Cerebellar cortex (tissue), 1 donor: ENCODE data around the gene AKAP8.

ENCODE experiments used
- DNase-seq: peaks from one replicate; pipeline ENCODE4 v3.0.0-alpha.2; 2015; ENCODE audit warnings: low spot score

The AKAP8 gene

GRCh38 chr19:15331419-15332310, 47.9 kb downstream of the AKAP8 start:
- no peak for DNase-seq

- DNase-seq, result no peak
These were observed 48.7 kb downstream of the AKAP8 start for GRCh38 chr19:15330801-15331418.

- DNase-seq, result no peak
These were observed 51.3 kb downstream of the AKAP8 start for GRCh38 chr19:15328312-15328711.

- no peak for DNase-seq
These were observed 54.6 kb downstream of the AKAP8 start for GRCh38 chr19:15324791-15325519.

- DNase-seq, result no peak
These were observed 55.9 kb downstream of the AKAP8 start for GRCh38 chr19:15323496-15324235.

GRCh38 chr19:15321739-15322138, 57.8 kb downstream of the AKAP8 start:
- no peak for DNase-seq

- DNase-seq, result no peak
These were observed 59.5 kb downstream of the AKAP8 start for GRCh38 chr19:15320116-15320515.

- no peak for DNase-seq
These were observed 61.3 kb downstream of the AKAP8 start for GRCh38 chr19:15318241-15318691.

- DNase-seq, result no peak
These were observed 62.1 kb downstream of the AKAP8 start for GRCh38 chr19:15317392-15318071.

- DNase-seq, result no peak
These were observed 63.1 kb downstream of the AKAP8 start for GRCh38 chr19:15316498-15316897.

- DNase-seq, result no peak
These were observed 64.5 kb downstream of the AKAP8 start for GRCh38 chr19:15315101-15315500.

- no peak for DNase-seq
These were observed 65.8 kb downstream of the AKAP8 start for GRCh38 chr19:15313649-15314279.

- DNase-seq, result no peak
These were observed 72.4 kb downstream of the AKAP8 start for GRCh38 chr19:15307169-15307568.

GRCh38 chr19:15305582-15306334, 73.8 kb downstream of the AKAP8 start:
- no peak for DNase-seq

- no peak for DNase-seq
These were observed 75.4 kb downstream of the AKAP8 start for GRCh38 chr19:15304140-15304705.
